Keratinocyte (primary cell): ENCODE measurements around the gene C11orf52. TPM values are rescaled to one million over a fixed set of nuclear protein-coding genes. Genes with fewer than 3 reads are reported as not detected.

ENCODE experiments used
- DNase-seq: peaks from one replicate; pipeline ENCODE4 v3.0.0-alpha.2; 2011; ENCODE audit warnings: low read depth, missing footprints, low spot score
- FAIRE-seq: peaks from 2 replicates; lab custom pipeline; 2011; peaks lifted over from hg19 to GRCh38; lab: Jason Lieb, UNC
- H2AFZ ChIP-seq: 2 replicates; pipeline ENCODE4 v1.6.0; 2012; ENCODE audit warnings: low read length, control low read depth, inconsistent platforms; ENCODE audit not compliant: control insufficient read depth
- H3K27ac ChIP-seq: 2 replicates; pipeline ENCODE4 v1.5.1; 2011; ENCODE audit warnings: low read length; ENCODE audit not compliant: control insufficient read depth, insufficient read depth
- H3K27me3 ChIP-seq: 3 replicates; pipeline ENCODE4 v1.6.0; 2011; ENCODE audit warnings: low read length; ENCODE audit not compliant: control insufficient read depth, insufficient read depth; ENCODE audit errors: extremely low read depth
- H3K36me3 ChIP-seq, 2 experiments: 2 replicates in 1 of 2; 3 replicates in 1 of 2; pipeline ENCODE4 v1.5.1; 2011; ENCODE audit warnings: low read length in 2 of 2, mild to moderate bottlenecking in 1 of 2; ENCODE audit not compliant: control insufficient read depth in 2 of 2, insufficient read depth in 2 of 2; ENCODE audit errors: extremely low read depth in 1 of 2
- H3K4me1 ChIP-seq: 3 replicates; pipeline ENCODE4 v1.5.1; 2011; ENCODE audit warnings: low read length; ENCODE audit not compliant: control insufficient read depth, insufficient read depth; ENCODE audit errors: extremely low read depth
- H3K4me2 ChIP-seq: 3 replicates; pipeline ENCODE4 v1.6.0; 2011; ENCODE audit warnings: low read depth, low read length; ENCODE audit not compliant: control insufficient read depth, insufficient read depth; ENCODE audit errors: extremely low read depth
- H3K4me3 ChIP-seq, 3 experiments: fragments of 200-600 bp in 1 of 3; sonication (generic) in 1 of 3; 2 replicates in 2 of 3; 3 replicates in 1 of 3; pipeline ENCODE4 v1.5.1; 2011 to 2016; ENCODE audit warnings: low read length in 3 of 3, mild to moderate bottlenecking in 3 of 3, control low read depth in 2 of 3, inconsistent platforms in 1 of 3, low read depth in 1 of 3, mixed read lengths in 1 of 3, mixed run types in 1 of 3, moderate library complexity in 1 of 3; ENCODE audit not compliant: control insufficient read depth in 2 of 3, insufficient read depth in 2 of 3; ENCODE audit errors: extremely low read depth in 1 of 3
- H3K79me2 ChIP-seq: 2 replicates; pipeline ENCODE4 v1.6.0; 2012; ENCODE audit warnings: low read length; ENCODE audit not compliant: control insufficient read depth, insufficient read depth
- H3K9ac ChIP-seq: 3 replicates; pipeline ENCODE4 v1.6.0; 2011; ENCODE audit warnings: low read length; ENCODE audit not compliant: control insufficient read depth, insufficient read depth; ENCODE audit errors: extremely low read depth
- H3K9me1 ChIP-seq: 3 replicates; pipeline ENCODE4 v1.6.0; 2011; ENCODE audit warnings: low read length; ENCODE audit not compliant: control insufficient read depth, insufficient read depth; ENCODE audit errors: extremely low read depth
- H3K9me3 ChIP-seq: 2 replicates; pipeline ENCODE4 v1.5.1; 2012; ENCODE audit warnings: low read depth, low read length; ENCODE audit not compliant: control insufficient read depth
- H4K20me1 ChIP-seq: 3 replicates; pipeline ENCODE4 v1.6.0; 2011; ENCODE audit warnings: low read length; ENCODE audit not compliant: control insufficient read depth, insufficient read depth; ENCODE audit errors: extremely low read depth
- EZH2 ChIP-seq: IDR thresholded peaks from one replicate; pipeline ENCODE4 v1.6.1; 2012; ENCODE audit warnings: inconsistent platforms, mild to moderate bottlenecking, low read length, moderate library complexity
- dilution Hi-C: fragments of 300-500 bp; cut with MboI; formaldehyde crosslinking; loops from one replicate; pipeline ENCODE4 v1.7.0; 2020; ENCODE audit warnings: low sequenced_read_pairs; ENCODE audit not compliant: extremely low pct_ligation_motif_present
- polyA plus RNA-seq, 5 experiments: library from polyadenylated mRNA; depleted of rRNA in 3 of 5; stranded (reverse) in 3 of 5; stranded (forward) in 1 of 5; unstranded in 1 of 5; fragments of >200 nt; gene quantifications; 1 replicate in 1 of 5; 2 replicates in 3 of 5; 3 replicates in 1 of 5; pipeline versions ENCODE4 v1.2.1 to v1.2.3, GENCODE V29; 2011 to 2012; ENCODE audit warnings: missing spikeins in 2 of 5, low read depth in 1 of 5, low replicate concordance in 1 of 5
- TF ChIP-seq, protein P1 (sequence below), 3 experiments: IDR thresholded peaks in 1 of 3; conservative IDR thresholded peaks in 1 of 3; optimal IDR thresholded peaks in 1 of 3; 2 replicates in 2 of 3; 3 replicates in 1 of 3; pipeline versions ENCODE3 to v1.5.1; 2011; ENCODE audit warnings: low read length in 3 of 3, mild to moderate bottlenecking in 3 of 3, moderate library complexity in 2 of 3, control low read depth in 1 of 3, inconsistent platforms in 1 of 3; ENCODE audit not compliant: insufficient read depth in 2 of 3; ENCODE audit errors: extremely low read depth in 1 of 3

C11orf52 gene
- polyA plus RNA-seq, 1 donor (not counting 4 experiments of a cell fraction or from before 2014, with no cell fraction given), result 3.5 TPM

DNA sequence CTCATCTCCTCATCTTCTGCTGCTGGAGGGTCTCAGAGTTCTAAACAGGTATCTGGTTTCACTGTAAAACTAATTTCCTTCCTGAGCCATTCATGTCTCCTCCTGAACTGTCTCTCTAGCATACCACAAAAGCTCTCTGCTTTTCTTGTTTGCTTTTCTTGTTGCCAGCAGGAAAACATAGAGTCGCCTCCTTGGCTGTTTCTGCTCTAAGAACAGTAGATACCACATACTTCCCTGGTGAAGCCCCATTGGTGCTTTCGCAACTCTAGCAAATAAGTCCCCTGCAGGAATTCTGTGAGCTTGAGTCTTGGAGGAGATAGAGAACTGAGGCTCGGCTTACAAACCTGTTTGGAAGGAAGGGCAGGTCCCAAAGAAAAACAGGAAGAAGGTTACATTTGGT is 25.4 kb downstream of the C11orf52 start:
- TF ChIP-seq, protein P1, sequence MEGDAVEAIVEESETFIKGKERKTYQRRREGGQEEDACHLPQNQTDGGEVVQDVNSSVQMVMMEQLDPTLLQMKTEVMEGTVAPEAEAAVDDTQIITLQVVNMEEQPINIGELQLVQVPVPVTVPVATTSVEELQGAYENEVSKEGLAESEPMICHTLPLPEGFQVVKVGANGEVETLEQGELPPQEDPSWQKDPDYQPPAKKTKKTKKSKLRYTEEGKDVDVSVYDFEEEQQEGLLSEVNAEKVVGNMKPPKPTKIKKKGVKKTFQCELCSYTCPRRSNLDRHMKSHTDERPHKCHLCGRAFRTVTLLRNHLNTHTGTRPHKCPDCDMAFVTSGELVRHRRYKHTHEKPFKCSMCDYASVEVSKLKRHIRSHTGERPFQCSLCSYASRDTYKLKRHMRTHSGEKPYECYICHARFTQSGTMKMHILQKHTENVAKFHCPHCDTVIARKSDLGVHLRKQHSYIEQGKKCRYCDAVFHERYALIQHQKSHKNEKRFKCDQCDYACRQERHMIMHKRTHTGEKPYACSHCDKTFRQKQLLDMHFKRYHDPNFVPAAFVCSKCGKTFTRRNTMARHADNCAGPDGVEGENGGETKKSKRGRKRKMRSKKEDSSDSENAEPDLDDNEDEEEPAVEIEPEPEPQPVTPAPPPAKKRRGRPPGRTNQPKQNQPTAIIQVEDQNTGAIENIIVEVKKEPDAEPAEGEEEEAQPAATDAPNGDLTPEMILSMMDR (optimal IDR thresholded peaks at IDR 0.05 in 1 of 3, IDR thresholded peaks at IDR 0.05 in 1 of 3, conservative IDR thresholded peaks at IDR 0.05 in 1 of 3; ENCODE audit: extremely low read depth in 1 of 3, insufficient read depth in 2 of 3, low read length in 3 of 3), result no peak
- no peak for TF ChIP-seq EZH2
- DNase-seq (no peak), FAIRE-seq (no peak)
- Histone ChIP-seq H3K4me2 (peak overlapping the region; percentile 34), H3K9ac (peak overlapping the region; percentile 10), H2AFZ (no peak overlapping the region), H3K36me3 (no peaks in the 10 kb centered on the region), H3K79me2 (no peaks in the 10 kb centered on the region), H3K4me1 (peaks cover 42% of the 10 kb centered on the region), H3K27me3 (no peaks in the 10 kb centered on the region), H3K9me3 (no peaks in the 10 kb centered on the region), H3K27ac (peak overlapping the region; percentile 89), H3K9me1 (no peaks in the 10 kb centered on the region), H4K20me1 (no peaks in the 10 kb centered on the region), H3K4me3 (no peak overlapping the region)
- dilution Hi-C loops, result no loop called here

DNA sequence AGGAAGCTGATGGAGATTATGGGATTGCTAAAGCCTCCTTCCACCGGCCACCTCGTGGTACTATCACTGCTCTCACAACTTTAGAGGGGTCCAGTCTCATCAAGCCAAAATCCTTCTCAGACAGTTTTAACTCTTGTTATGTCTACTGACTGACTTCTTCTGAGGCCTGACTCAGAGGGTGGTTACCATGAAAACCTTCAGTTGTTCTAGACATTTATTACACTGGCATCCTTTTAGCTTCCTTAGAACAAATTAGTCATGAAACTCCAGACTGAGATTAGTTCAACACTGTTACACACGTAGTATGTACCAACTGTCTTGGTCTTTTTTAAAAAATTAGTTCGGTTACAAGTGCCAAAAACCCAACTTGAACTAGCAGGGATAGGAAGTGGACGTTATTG is 25.9 kb downstream of the C11orf52 start:
- FAIRE-seq (no peak), DNase-seq (no peak)
- Histone ChIP-seq H2AFZ (no peak overlapping the region), H3K4me1 (peaks cover 37% of the 10 kb centered on the region), H3K79me2 (no peaks in the 10 kb centered on the region), H3K9ac (peak overlapping the region; percentile 10), H3K9me1 (no peaks in the 10 kb centered on the region), H3K27me3 (no peaks in the 10 kb centered on the region), H3K36me3 (no peaks in the 10 kb centered on the region), H4K20me1 (no peaks in the 10 kb centered on the region), H3K4me3 (no peak overlapping the region), H3K4me2 (peak overlapping the region; percentile 34), H3K9me3 (no peaks in the 10 kb centered on the region), H3K27ac (peak overlapping the region; percentile 89)
- TF ChIP-seq, protein P1 (optimal IDR thresholded peaks at IDR 0.05 in 1 of 3, IDR thresholded peaks at IDR 0.05 in 1 of 3, conservative IDR thresholded peaks at IDR 0.05 in 1 of 3; ENCODE audit: extremely low read depth in 1 of 3, insufficient read depth in 2 of 3, low read length in 3 of 3), result no peak
- TF ChIP-seq EZH2, result no peak
- dilution Hi-C loops, result no loop called here
